Esophagus (tissue), 2 donors: ENCODE data around the gene OR51E2. TPM values are rescaled to one million over a fixed set of nuclear protein-coding genes. Genes with fewer than 3 reads are reported as not detected.

Experiments
- H3K27ac ChIP-seq, 2 donors: one replicate each; pipeline ENCODE4 v1.5.1; 2013; ENCODE audit warnings: low read depth in 2 of 2, mild to moderate bottlenecking in 2 of 2, inconsistent platforms in 1 of 2, low read length in 1 of 2, moderate library complexity in 1 of 2
- H3K27me3 ChIP-seq, 2 donors: one replicate each; pipeline ENCODE4 v1.6.1; 2013; ENCODE audit warnings: low read length in 2 of 2, control low read depth in 1 of 2, mild to moderate bottlenecking in 1 of 2; ENCODE audit not compliant: insufficient read depth in 2 of 2, control insufficient read depth in 1 of 2
- H3K36me3 ChIP-seq, 2 donors: one replicate each; pipeline ENCODE4 v1.6.1; 2013; ENCODE audit warnings: low read length in 1 of 2; ENCODE audit not compliant: control insufficient read depth in 2 of 2, insufficient read depth in 2 of 2
- H3K4me1 ChIP-seq, 2 donors: one replicate each; pipeline ENCODE4 v1.6.1; 2013; ENCODE audit warnings: low read length in 1 of 2; ENCODE audit not compliant: control insufficient read depth in 2 of 2, insufficient read depth in 2 of 2
- H3K4me3 ChIP-seq, 2 donors: one replicate each; pipeline ENCODE4 v1.5.1; 2013; ENCODE audit warnings: low read length in 2 of 2, mild to moderate bottlenecking in 2 of 2, low read depth in 1 of 2, moderate library complexity in 1 of 2
- H3K9me3 ChIP-seq, 2 donors: one replicate each; pipeline ENCODE4 v1.6.1; 2013; ENCODE audit warnings: mild to moderate bottlenecking in 2 of 2, low read depth in 1 of 2, low read length in 1 of 2, moderate library complexity in 1 of 2; ENCODE audit not compliant: control insufficient read depth in 2 of 2, insufficient read depth in 1 of 2
- WGBS, 2 donors: extraction: QIAGEN DNeasy Blood & Tissue Kit; methylation state at CpG; one replicate each; pipeline ENCODE4 v1.1.7; 2013; 5-methylcytosine and 5-hydroxymethylcytosine counted together
- polyA plus RNA-seq, 2 donors: library from polyadenylated mRNA; stranded (reverse); fragments of 200-250 nt; gene quantifications; one replicate each; pipeline ENCODE4 v1.2.3, GENCODE V29; 2013
- donor health status: healthy with polysubstance abuse.
- donor health status: Bipolar disorder and iron deficiency.

OR51E2 gene
- polyA plus RNA-seq, 2 donors: 0.02 TPM; not detected in 1

- H3K36me3 ChIP-seq: no peaks in the 10 kb centered on the region
- H3K4me1 ChIP-seq: no peaks in the 10 kb centered on the region
- H3K9me3 ChIP-seq: peaks cover 0 to 6% of the 10 kb centered on the region in 2 donors
- H3K4me3 ChIP-seq: no peak overlapping the region
- no peak overlapping the region for H3K27ac ChIP-seq
- no peaks in the 10 kb centered on the region for H3K27me3 ChIP-seq
- WGBS, 2 donors: 68 to 69% methylated on average over 2 of the region's 2 CpGs
Measured at GRCh38 chr11:4665424-4665823, 32.2 kb downstream of the OR51E2 start.

DNA sequence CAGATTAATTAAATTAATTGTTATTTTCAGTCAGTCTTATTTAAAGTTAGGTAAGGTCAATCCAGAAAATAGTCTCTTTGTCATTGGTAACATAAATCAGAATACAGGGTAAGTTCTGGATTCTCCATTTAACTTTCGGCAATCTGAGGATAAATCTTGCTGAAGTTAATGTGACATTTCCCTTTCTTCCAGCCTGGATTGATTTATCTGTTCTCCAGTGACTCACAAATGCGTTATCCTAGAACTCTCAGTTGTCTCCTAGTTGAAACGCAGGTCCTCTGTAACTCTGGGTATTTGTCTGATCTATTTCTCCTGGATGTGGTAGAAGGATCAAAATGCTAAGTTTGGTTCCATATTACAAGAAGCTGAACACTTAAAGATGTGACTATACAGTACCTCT lies 32.9 kb downstream of the OR51E2 start:
- Histone ChIP-seq H3K36me3 (no peaks in the 10 kb centered on the region), H3K27me3 (no peaks in the 10 kb centered on the region), H3K9me3 (peaks cover 0 to 6% of the 10 kb centered on the region in 2 donors), H3K4me1 (no peaks in the 10 kb centered on the region), H3K4me3 (no peak overlapping the region), H3K27ac (no peak overlapping the region)
- WGBS, 2 donors: 57 to 65% methylated on average over 3 of the region's 3 CpGs

DNA sequence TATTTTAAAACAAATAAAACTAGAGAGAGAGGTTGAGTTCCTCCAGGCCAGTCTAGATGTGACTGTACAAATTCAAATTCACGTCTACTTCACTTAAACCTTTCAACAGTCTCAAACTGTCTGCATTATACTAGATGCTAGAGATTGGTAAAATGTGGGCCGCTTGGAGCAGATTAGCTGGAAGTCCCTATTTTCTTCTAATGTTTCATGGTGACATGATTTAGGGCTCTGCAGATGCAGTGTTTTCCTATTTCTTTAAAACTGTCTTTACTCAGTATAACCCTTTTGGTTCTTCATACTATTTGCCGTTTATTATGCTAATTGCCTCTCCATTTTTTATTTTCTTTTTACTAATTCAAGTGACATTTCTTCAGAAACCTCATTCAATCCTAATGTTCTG lies 33.5 kb downstream of the OR51E2 start:
- Histone ChIP-seq H3K27me3 (no peaks in the 10 kb centered on the region), H3K36me3 (no peaks in the 10 kb centered on the region), H3K4me3 (no peak overlapping the region), H3K27ac (no peak overlapping the region), H3K4me1 (no peaks in the 10 kb centered on the region), H3K9me3 (peaks cover 0 to 6% of the 10 kb centered on the region in 2 donors)
- 88% methylated on average over 3 of the region's 3 CpGs for WGBS, 2 donors

GRCh38 chr11:4662876-4663275 lies 34.8 kb downstream of the OR51E2 start:
- Histone ChIP-seq H3K4me1 (no peaks in the 10 kb centered on the region), H3K27me3 (no peaks in the 10 kb centered on the region), H3K4me3 (no peak overlapping the region), H3K27ac (no peak overlapping the region), H3K9me3 (peaks cover 0 to 6% of the 10 kb centered on the region in 2 donors), H3K36me3 (no peaks in the 10 kb centered on the region)
- 84 to 90% methylated on average over 6 of the region's 6 CpGs for WGBS, 2 donors

DNA sequence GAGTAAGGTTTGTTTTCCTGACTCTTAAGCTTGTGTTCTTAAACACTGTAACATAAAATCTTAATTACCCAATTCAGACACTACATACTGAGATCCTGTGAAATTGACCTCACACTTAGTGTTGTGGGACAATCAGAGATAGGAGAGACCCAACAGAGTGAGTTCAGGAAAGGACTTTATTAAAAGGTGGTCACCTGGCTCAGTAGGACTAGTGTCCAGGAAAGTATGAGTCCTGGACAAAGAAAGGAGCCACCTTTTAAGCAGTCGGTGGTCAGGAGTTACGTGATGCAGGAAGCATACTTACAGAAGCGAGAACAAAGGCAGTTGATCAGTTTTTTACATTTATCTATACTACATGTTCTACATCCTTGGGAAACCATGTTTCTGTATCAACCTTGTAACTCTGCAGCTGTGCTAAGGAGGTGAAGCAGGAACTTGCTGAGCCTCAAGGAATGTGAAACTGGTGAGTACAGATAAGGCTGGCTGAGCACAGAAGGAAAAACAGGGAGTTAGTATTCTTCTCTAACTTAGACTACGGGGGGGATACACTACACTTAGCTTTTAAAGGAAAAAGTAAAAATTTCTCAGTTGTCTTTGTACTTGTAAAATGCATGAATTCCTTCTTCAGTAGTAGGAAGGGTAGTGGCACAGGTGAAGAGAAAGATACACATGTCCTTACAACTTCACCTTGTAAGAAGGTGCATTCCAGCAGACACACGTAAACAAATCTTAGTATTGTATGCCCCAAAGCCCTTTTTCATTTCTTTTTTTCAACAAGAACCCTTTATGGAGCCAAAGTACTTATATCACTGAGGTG lies 38.8 kb downstream of the OR51E2 start:
- H3K27ac ChIP-seq: no peak overlapping the region
- no peaks in the 10 kb centered on the region for H3K4me1 ChIP-seq

GRCh38 chr11:4654635-4655369 lies 42.9 kb downstream of the OR51E2 start:
- Histone ChIP-seq H3K27ac (no peak overlapping the region), H3K9me3 (peaks cover 0 to 2% of the 10 kb centered on the region in 2 donors)
- 68 to 78% methylated on average over 2 of the region's 2 CpGs for WGBS, 2 donors

More for the DNA sequence above, 38.8 kb downstream of the OR51E2 start:
- Histone ChIP-seq H3K27me3 (no peaks in the 10 kb centered on the region), H3K4me3 (no peak overlapping the region), H3K36me3 (no peaks in the 10 kb centered on the region), H3K9me3 (peaks cover 0 to 6% of the 10 kb centered on the region in 2 donors)
- WGBS, 2 donors: 64 to 67% methylated on average over 5 of the region's 5 CpGs

GRCh38 chr11:4647766-4648165 lies 49.9 kb downstream of the OR51E2 start:
- H3K36me3 ChIP-seq: no peaks in the 10 kb centered on the region
- no peaks in the 10 kb centered on the region for H3K27me3 ChIP-seq
- WGBS, 2 donors: 68 to 69% methylated on average over 4 of the region's 4 CpGs
- H3K9me3 ChIP-seq: peaks cover 0 to 2% of the 10 kb centered on the region in 2 donors
- H3K4me3 ChIP-seq: no peak overlapping the region
- H3K4me1 ChIP-seq: no peaks in the 10 kb centered on the region
- no peak overlapping the region for H3K27ac ChIP-seq

More at GRCh38 chr11:4654635-4655369, 42.9 kb downstream of the OR51E2 start:
- no peaks in the 10 kb centered on the region for H3K36me3 ChIP-seq
- H3K4me3 ChIP-seq: no peak overlapping the region
- no peaks in the 10 kb centered on the region for H3K4me1 ChIP-seq
- no peaks in the 10 kb centered on the region for H3K27me3 ChIP-seq

- 62 to 67% methylated on average over 2 of the region's 2 CpGs for WGBS, 2 donors
- no peaks in the 10 kb centered on the region for H3K27me3 ChIP-seq
- no peaks in the 10 kb centered on the region for H3K4me1 ChIP-seq
- H3K36me3 ChIP-seq: no peaks in the 10 kb centered on the region
- H3K27ac ChIP-seq: no peak overlapping the region
- no peaks in the 10 kb centered on the region for H3K9me3 ChIP-seq
- H3K4me3 ChIP-seq: no peak overlapping the region
Measured at GRCh38 chr11:4645974-4646373, 51.7 kb downstream of the OR51E2 start.

GRCh38 chr11:4644233-4644632 lies 53.4 kb downstream of the OR51E2 start:
- Histone ChIP-seq H3K9me3 (no peaks in the 10 kb centered on the region), H3K36me3 (no peaks in the 10 kb centered on the region), H3K27ac (no peak overlapping the region), H3K27me3 (no peaks in the 10 kb centered on the region), H3K4me3 (no peak overlapping the region), H3K4me1 (no peaks in the 10 kb centered on the region)
- WGBS, 2 donors: 68% methylated on average over 4 of the region's 4 CpGs
